MM.1S (cell line): ENCODE results near the gene C17orf58.

Source experiments
- DNase-seq: peaks from one replicate; pipeline ENCODE4 v3.0.0-alpha.2; 2015
- H2AFZ ChIP-seq: fragments of 300-600 bp; sonication (generic); 2 replicates; pipeline ENCODE4 v1.6.0; 2016; ENCODE audit warnings: antibody characterized with exemption, low read length
- H3F3A ChIP-seq: fragments of 300-600 bp; sonication (generic); 2 replicates; pipeline ENCODE4 v1.6.1; 2016; ENCODE audit warnings: mild to moderate bottlenecking, antibody characterized with exemption, low read length, moderate library complexity, mixed read lengths; ENCODE audit not compliant: insufficient read depth
- H3K27ac ChIP-seq: fragments of 300-600 bp; sonication (generic); 2 replicates; pipeline ENCODE4 v1.5.1; 2016; ENCODE audit warnings: mild to moderate bottlenecking, low read length
- H3K27me3 ChIP-seq: fragments of 300-600 bp; sonication (generic); replicated peaks from 2 replicates; pipeline ENCODE4 v1.6.0; 2016; ENCODE audit warnings: low read length; ENCODE audit not compliant: insufficient read depth
- H3K36me3 ChIP-seq: fragments of 300-600 bp; sonication (generic); replicated peaks from 2 replicates; pipeline ENCODE4 v1.6.1; 2016; ENCODE audit warnings: mild to moderate bottlenecking, low read length, mixed read lengths; ENCODE audit not compliant: insufficient read depth
- H3K4me1 ChIP-seq: fragments of 300-600 bp; sonication (generic); 2 replicates; pipeline ENCODE4 v1.6.1; 2016; ENCODE audit warnings: low read length, mixed read lengths
- H3K4me2 ChIP-seq: fragments of 300-600 bp; sonication (generic); 2 replicates; pipeline ENCODE4 v1.6.0; 2016; ENCODE audit warnings: low read depth, low read length
- H3K4me3 ChIP-seq: fragments of 300-600 bp; sonication (generic); 2 replicates; pipeline ENCODE4 v1.5.1; 2016; ENCODE audit warnings: low read length, mixed read lengths
- H3K79me2 ChIP-seq: fragments of 300-600 bp; sonication (generic); 2 replicates; pipeline ENCODE4 v1.6.1; 2016; ENCODE audit warnings: mixed run types, low read length, mixed read lengths
- H3K9ac ChIP-seq: fragments of 300-600 bp; sonication (generic); 2 replicates; pipeline ENCODE4 v1.6.1; 2016; ENCODE audit warnings: low read length, mixed read lengths
- H3K9me2 ChIP-seq: fragments of 300-600 bp; sonication (generic); replicated peaks from 2 replicates; pipeline ENCODE4 v1.6.1; 2016; ENCODE audit warnings: mild to moderate bottlenecking, low read length, mixed read lengths; ENCODE audit not compliant: insufficient read depth
- H3K9me3 ChIP-seq: fragments of 300-600 bp; sonication (generic); replicated peaks from 2 replicates; pipeline ENCODE4 v1.6.1; 2016; ENCODE audit warnings: mild to moderate bottlenecking, low read length, mixed read lengths; ENCODE audit not compliant: insufficient read depth
- H4K20me1 ChIP-seq: fragments of 300-600 bp; sonication (generic); 2 replicates; pipeline ENCODE4 v1.6.1; 2016; ENCODE audit warnings: mild to moderate bottlenecking, low read length, moderate library complexity, mixed read lengths; ENCODE audit not compliant: insufficient read depth
- CTCF ChIP-seq: fragments of 300-600 bp; sonication (generic); IDR thresholded peaks from 2 replicates; pipeline ENCODE4 v1.5.1; 2016; ENCODE audit warnings: antibody characterized with exemption, low read length, mixed read lengths
- EZH2 ChIP-seq: fragments of 300-600 bp; sonication (generic); optimal IDR thresholded peaks from 2 replicates; pipeline ENCODE3; 2017; ENCODE audit warnings: low read depth, mild to moderate bottlenecking, antibody characterized with exemption, low read length, mixed read lengths
- EZH2phosphoT487 ChIP-seq: fragments of 300-600 bp; sonication (generic); IDR thresholded peaks from 2 replicates; pipeline ENCODE4 v1.6.1; 2018; ENCODE audit warnings: antibody characterized with exemption, low read length

The C17orf58 gene

GRCh38 chr17:67946513-67946912 is 49.8 kb downstream of the C17orf58 start:
- H3K9me3 ChIP-seq, result no peaks in the 10 kb centered on the region
- no peaks in the 10 kb centered on the region for H3K27me3 ChIP-seq
- H3K4me2 ChIP-seq, result no peak overlapping the region
- DNase-seq, result no peak
- 0 out of 2 replicates have a peak, but pooled peaks cover 2% of the 10 kb centered on the region for H3K36me3 ChIP-seq
- no peak overlapping the region for H2AFZ ChIP-seq
- no peak overlapping the region for H3K9ac ChIP-seq
- H3F3A ChIP-seq, result no peaks in the 10 kb centered on the region
- H3K4me1 ChIP-seq, result no peaks in the 10 kb centered on the region
- H4K20me1 ChIP-seq, result no peaks in the 10 kb centered on the region
- H3K27ac ChIP-seq, result no peak overlapping the region
- no peak for TF ChIP-seq EZH2
- no peak for TF ChIP-seq CTCF
- no peak for TF ChIP-seq EZH2phosphoT487
- H3K9me2 ChIP-seq, result no peaks in the 10 kb centered on the region
- H3K4me3 ChIP-seq, result no peak overlapping the region
- H3K79me2 ChIP-seq, result no peaks in the 10 kb centered on the region

- no peaks in the 10 kb centered on the region for H4K20me1 ChIP-seq
- DNase-seq, result no peak
- H3K9me3 ChIP-seq, result no peaks in the 10 kb centered on the region
- H3K4me3 ChIP-seq, result no peak overlapping the region
- no peaks in the 10 kb centered on the region for H3K9me2 ChIP-seq
- H3K4me2 ChIP-seq, result no peak overlapping the region
- 0 out of 2 replicates have a peak, but pooled peaks cover 2% of the 10 kb centered on the region for H3K36me3 ChIP-seq
- no peaks in the 10 kb centered on the region for H3K4me1 ChIP-seq
- TF ChIP-seq CTCF, result no peak
- no peak for TF ChIP-seq EZH2
- no peaks in the 10 kb centered on the region for H3F3A ChIP-seq
- no peaks in the 10 kb centered on the region for H3K79me2 ChIP-seq
- no peak overlapping the region for H2AFZ ChIP-seq
- H3K9ac ChIP-seq, result no peak overlapping the region
- H3K27me3 ChIP-seq, result no peaks in the 10 kb centered on the region
- no peak overlapping the region for H3K27ac ChIP-seq
Measured at GRCh38 chr17:67944035-67944434, 52.2 kb downstream of the C17orf58 start.

GRCh38 chr17:67942810-67943209 is 53.5 kb downstream of the C17orf58 start:
- DNase-seq, result peak; percentile 6
- no peak overlapping the region for H2AFZ ChIP-seq
- no peaks in the 10 kb centered on the region for H3K9me2 ChIP-seq
- H3K27ac ChIP-seq, result no peak overlapping the region
- no peaks in the 10 kb centered on the region for H3K27me3 ChIP-seq
- H3K4me2 ChIP-seq, result no peak overlapping the region
- no peaks in the 10 kb centered on the region for H3K79me2 ChIP-seq
- no peaks in the 10 kb centered on the region for H3F3A ChIP-seq
- no peak for TF ChIP-seq EZH2phosphoT487
- peak; percentile 43 for TF ChIP-seq CTCF
- TF ChIP-seq EZH2, result no peak
- H3K9ac ChIP-seq, result no peak overlapping the region
- H3K9me3 ChIP-seq, result no peaks in the 10 kb centered on the region
- no peaks in the 10 kb centered on the region for H3K4me1 ChIP-seq
- H3K36me3 ChIP-seq, result 0 out of 2 replicates have a peak, but pooled peaks cover 2% of the 10 kb centered on the region
- H4K20me1 ChIP-seq, result no peaks in the 10 kb centered on the region
- no peak overlapping the region for H3K4me3 ChIP-seq
